ENCODE data around the gene GNAT1.

GNAT1 gene

DNA sequence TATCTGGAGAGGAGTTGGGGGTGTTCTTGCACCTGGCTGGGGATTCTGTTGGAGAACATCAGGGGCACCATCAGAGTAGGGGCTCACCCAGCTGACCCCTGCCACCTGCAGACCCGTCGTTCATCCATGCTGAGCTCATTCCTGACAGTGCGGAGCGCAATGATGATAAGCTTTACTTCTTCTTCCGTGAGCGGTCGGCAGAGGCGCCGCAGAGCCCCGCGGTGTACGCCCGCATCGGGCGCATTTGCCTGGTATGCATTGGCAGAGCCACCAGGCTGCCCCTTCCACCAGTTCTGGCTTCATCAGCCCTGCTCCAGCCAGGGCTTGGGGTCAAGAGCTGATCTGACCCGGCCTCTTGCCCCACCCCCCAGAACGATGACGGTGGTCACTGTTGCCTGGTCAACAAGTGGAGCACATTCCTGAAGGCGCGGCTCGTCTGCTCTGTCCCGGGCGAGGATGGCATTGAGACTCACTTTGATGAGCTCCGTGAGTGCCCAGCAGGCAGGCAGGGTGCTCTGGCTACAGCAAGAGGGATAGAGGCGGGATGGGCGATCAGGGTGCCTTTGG lies 8.8 kb upstream of the GNAT1 start:
- DNase-seq: no peak

DNA sequence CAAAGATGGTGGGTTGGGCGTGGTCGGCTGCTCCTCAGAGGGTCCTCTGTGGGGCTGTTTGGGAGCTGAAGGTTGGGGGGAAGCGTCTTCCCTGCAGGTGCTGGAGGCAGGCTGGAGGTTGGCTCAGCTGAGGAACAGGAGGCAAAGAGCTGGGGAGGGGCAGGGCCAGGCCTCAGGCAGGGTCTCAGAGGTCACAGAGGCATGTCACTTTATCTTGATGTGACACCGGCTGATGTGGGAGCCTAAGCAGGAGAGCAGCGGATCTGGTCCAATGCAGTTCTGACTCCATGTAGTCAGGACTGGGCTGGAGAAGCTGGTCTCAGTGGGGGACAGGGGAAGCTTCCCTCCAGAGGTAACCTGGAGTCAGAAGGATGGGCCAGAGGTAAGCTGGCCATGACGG lies 7.7 kb upstream of the GNAT1 start:
- DNase-seq: no peak

DNA sequence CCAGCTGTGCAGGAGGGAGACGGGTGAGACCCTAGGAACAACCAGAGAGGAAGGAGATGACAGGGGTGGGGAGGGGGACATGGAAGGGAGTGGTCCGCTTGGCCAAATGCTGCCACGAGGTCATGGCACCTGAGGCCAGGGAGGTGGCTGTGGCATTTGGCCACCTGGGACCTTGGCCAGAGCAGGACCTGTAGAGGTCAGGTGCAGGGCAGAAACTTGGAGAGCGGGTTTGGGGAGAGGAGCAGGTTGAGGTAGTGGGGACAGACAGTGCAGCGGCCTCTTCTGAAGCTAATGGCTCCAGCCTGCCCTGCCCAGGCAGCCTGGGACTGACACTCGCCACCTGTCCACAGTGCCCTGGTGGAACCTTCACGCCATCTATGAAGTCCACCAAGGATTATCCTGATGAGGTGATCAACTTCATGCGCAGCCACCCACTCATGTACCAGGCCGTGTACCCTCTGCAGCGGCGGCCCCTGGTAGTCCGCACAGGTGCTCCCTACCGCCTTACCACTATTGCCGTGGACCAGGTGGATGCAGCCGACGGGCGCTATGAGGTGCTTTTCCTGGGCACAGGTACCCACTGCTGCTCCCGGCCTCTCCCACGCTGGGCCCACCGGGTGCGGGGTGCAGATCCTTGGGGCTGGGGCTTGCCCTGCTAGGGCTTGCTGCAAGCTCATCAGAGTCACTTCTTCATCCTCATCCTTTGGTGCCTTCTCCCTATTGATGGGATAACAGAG lies 7.0 kb upstream of the GNAT1 start:
- DNase-seq: no peak

DNA sequence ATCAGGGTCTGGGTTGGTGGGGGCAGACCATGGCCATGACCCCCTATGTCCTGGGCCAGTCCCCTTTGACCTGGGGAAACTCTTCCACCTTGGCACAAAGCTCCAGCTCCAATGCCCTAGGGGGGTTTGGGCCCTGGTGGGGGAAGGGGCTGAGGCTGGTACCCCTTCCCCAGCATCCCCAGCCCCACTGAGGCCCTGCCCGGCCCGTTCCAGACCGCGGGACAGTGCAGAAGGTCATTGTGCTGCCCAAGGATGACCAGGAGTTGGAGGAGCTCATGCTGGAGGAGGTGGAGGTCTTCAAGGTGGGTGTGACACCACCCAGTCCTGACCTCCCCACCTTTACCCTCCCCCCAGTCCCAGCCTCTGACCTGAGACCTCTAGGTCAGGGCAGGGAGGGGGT lies 6.2 kb upstream of the GNAT1 start:
- DNase-seq: no peak

DNA sequence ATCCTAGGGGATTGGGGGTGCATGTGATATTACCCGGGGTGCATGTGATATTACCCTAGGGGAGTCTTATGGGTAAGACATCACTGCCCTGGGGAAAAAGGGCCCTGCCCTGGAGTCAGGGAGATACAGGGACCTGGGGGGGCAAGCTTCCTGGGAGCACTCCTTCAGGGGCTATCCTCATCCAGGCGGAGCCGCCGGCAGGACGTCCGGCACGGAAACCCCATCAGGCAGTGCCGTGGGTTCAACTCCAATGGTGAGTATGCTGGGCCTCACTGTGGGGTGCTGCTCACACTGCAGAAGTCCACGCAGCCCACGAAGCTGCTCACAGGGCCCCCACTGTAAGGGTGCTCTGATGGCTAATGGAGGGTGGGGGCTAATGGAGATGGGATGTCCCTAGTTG lies 5.3 kb upstream of the GNAT1 start:
- no peak for DNase-seq

DNA sequence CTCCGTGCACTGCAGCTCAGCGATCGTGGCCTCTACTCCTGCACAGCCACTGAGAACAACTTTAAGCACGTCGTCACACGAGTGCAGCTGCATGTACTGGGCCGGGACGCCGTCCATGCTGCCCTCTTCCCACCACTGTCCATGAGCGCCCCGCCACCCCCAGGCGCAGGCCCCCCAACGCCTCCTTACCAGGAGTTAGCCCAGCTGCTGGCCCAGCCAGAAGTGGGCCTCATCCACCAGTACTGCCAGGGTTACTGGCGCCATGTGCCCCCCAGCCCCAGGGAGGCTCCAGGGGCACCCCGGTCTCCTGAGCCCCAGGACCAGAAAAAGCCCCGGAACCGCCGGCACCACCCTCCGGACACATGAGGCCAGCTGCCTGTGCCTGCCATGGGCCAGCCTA lies 3.7 kb upstream of the GNAT1 start:
- no peak for DNase-seq

DNA sequence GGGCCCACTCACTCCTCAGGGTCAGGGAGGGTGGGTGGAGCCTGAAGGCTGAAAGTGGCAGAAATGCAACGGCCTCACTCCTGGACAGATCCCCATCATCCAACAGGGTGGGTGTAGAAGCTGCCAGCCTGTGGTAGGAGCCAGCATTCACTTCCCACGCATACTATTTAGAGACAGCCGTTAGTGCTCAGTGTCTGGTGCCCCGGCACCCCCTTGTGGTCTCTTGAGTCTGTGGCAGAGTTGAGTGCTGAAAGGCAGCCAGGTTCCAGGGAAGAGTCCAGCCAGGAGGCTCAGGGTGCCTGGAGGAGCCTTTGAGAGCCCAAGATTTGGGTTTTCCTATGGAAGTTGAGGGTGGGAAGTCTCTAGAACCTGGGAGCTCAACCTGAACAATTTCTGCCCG lies 2.1 kb upstream of the GNAT1 start:
- peak; percentile 43 for DNase-seq

DNA sequence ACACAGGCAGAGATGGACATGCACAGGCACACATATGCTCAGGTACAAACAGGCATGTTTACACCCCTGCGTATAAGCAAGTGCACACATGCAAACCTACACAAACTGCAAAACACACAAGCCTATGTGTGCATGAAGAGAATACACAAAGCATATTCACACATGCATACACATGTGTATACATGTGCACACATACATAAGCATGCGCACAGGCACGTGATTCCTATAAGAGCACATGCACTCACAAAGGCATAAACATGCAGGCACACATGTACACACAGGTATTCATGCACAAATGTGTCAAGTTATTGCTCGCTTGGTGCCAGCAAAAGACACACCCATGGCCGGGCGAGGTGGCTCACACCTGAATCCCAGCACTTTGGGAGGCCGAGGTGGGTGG lies 1.4 kb upstream of the GNAT1 start:
- DNase-seq: no peak

DNA sequence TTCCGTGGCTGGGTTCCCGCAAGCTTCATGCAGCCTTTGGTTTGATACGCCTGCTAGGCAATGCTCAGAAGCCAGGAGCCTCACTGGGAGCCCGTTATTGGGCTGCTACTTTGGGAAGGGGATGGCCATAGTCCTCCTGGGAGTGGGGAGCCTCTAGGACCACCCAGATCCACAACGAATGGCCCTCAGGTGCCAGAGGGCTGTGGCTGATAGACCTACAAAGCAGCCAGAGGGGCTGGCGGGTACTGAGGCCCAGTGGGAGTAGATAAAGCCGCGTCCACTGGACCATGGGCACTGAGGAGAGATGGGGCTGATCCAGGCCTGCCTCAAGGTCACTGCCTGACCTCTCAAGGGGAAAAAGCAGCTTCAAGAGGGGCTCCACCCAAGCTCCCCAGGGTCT lies 714 bp downstream of the GNAT1 start:
- no peak for DNase-seq

DNA sequence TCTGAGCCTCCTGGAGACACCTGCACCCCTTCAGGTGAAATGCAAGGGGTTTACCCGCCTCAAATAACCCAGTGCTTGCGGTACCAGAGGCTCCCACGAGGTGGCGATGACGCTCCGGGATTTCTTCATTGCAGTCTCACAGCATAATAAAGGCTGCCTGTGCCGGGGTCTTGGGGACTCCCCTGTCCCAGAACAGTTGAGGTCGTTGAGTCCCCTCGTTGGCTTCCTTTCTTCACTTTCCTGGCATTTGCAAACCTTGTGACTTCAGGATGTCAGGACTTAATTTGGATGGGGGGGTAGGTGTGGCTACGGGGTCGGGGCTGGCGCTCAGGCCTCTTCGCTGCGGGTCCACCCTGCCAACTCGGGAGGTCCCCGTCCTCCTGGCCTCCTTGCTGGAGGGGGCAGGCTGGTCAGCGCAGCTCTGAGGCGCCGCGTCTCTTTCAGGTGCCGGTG lies 1.3 kb downstream of the GNAT1 start:
- DNase-seq: no peak

DNA sequence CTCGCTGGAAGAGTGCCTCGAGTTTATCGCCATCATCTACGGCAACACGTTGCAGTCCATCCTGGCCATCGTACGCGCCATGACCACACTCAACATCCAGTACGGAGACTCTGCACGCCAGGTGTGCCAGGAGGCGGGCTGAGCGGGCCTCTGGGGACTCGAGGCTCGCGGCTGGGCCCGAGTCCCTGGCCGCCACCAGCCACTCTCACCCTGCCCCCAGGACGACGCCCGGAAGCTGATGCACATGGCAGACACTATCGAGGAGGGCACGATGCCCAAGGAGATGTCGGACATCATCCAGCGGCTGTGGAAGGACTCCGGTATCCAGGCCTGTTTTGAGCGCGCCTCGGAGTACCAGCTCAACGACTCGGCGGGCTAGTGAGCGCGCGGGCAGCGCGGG lies 1.9 kb downstream of the GNAT1 start:
- no peak for DNase-seq

DNA sequence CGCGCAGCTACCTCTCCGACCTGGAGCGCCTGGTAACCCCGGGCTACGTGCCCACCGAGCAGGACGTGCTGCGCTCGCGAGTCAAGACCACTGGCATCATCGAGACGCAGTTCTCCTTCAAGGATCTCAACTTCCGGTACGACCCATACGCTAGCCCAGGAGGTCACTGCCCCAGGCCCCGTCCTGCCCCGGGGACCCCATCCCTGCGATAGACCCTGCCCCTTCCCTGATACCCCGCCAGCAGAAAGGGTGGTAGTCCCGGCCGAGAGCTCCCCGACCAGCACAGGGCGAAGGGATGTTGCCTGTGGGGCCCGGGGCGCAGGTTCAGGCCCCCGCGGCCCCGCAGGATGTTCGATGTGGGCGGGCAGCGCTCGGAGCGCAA lies 2.3 kb downstream of the GNAT1 start:
- DNase-seq: no peak

DNA sequence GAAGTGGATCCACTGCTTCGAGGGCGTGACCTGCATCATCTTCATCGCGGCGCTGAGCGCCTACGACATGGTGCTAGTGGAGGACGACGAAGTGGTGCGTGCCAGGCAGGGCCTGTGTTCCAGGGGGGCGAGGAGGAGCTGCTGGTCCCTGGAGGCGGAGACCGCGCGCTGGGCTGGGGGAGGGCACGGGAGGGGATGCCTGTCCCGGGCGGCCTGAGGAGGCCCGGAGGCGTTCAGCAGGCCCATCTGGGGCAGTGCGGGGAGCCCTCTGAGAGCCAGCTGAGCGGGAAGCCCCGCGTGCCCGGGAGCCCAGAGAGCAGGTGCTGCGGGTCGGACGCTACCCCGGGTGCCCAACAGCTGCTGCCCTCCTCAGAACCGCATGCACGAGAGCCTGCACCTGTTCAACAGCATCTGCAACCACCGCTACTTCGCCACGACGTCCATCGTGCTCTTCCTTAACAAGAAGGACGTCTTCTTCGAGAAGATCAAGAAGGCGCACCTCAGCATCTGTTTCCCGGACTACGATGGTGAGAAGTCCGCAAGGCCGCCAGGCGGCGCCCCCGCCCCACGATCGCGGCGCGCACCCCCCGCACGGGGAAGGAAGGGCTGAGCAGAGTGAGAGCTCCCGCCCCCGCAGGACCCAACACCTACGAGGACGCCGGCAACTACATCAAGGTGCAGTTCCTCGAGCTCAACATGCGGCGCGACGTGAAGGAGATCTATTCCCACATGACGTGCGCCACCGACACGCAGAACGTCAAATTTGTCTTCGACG lies 2.9 kb downstream of the GNAT1 start:
- DNase-seq: no peak

DNA sequence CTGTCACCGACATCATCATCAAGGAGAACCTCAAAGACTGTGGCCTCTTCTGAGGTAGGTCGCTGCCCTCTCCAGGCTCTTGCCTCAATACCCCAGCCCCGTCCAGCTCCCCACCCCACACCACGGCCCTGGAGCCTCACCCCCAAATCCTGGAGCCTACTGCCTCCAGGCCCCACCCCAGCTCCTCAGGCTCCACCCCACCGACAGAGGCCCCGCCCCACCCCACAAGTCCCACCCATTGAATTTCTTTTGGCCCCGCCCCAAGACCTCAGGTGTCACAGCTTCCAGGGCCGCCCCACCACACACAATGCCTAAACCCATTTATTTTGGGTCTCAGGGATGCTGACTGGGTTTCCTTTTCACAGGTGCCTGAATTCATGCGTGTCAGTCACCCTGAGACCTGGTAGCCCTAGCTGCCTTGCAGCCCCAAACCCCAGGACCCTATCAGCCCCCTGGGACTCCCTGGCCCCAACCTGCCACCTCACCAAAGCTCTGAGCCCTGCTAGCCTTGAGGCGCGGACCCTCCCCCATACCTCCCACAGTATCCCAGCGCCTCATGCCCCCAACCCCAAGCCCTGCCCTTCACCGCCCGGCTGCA lies 3.6 kb downstream of the GNAT1 start:
- DNase-seq: no peak

DNA sequence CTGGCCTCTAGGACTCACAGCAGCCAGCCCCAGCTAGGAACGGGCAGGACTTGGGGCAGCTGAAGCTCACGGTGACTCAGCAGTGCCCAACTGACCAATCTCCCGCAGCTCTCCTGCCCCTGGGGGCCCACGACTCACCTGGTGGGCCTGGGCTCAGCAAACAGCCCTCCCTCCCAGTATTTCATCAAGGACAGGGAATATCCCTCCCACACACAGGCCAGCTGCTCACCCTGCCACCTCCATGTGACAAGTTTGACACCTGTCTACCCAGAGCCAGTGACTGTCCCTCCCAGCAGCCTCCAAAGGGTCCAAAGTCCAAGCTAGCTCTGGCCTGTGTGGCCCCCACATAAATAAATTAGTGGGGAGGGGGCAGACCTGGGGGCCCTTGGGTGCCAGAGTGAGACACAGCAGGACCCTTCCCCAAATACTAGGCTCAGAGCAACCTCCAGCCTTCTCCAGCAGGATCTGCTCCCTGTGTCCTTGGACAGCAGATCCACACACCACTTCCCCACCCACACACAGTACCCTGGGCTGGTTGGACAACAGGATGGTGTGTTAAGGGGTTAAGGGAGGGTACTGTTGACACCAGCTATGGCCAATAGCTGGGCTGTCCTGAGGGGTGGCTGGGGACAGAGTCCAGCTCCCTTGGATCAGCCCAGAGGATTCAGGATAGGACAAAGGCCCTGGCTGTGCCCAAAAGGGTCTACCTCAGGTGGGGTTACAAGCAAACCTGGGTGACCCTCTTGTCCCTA lies 4.3 kb downstream of the GNAT1 start:
- no peak for DNase-seq

DNA sequence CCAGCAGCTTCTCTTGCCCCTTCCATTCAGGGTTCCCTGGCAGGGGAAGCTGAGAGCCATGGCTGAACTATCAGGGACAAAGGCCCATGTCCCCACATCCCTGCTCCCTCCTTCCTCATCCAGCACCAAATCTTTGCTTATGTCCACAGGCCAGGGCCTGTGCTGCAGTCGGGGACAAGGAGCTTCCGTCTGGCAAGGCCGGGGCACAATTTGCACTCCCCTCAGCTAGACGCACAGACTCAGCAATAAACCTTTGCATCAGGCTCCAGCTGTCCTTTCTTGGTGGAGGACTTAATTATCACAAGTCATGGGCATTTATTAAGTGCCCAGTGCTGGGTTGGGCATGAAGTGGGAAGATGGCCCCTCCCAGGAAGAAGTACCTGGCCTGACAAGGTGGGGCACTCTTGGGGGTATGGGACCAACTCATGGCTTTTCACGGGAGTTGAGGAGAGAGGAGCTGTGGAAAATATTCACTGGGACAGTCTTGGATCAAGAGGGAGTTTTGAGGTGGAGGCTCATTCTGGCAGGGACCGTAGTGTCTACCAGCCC lies 4.9 kb downstream of the GNAT1 start:
- DNase-seq: no peak

DNA sequence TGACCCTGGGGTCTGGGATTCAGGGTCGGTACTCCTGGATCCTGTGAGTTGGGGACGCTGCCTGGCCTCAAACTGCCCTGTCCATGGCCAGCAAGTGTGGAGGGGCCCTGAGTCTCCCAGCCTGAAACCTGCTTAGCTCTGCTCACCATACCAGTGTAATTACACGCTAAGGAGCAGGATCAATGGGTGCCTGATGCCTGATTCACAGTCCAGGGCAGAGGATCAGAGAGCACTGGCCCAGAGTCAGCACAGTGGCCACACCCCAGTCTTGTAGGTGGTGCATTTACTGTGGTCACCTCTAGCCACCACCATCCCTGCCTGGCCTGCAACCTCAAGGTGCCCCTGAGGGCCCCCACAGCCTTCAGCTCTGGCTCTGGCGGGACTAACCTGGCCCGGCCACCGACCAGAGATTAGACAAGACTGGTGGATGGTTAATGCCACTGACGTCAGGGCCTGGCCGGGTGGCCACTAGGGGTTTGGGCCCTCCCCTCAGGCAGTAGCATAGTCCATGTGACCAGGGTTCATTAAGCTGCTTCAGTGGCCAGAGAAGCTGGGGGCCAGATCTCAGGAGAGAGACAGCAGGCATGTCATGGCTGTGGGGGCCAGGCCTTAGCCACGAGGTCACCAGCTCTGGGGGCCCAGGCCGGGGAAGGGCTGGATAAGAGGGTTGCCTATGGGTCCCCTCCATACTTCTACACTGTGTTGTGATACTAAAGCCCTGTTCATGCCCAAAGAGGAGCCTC lies 10.3 kb downstream of the GNAT1 start:
- no peak for DNase-seq

DNA sequence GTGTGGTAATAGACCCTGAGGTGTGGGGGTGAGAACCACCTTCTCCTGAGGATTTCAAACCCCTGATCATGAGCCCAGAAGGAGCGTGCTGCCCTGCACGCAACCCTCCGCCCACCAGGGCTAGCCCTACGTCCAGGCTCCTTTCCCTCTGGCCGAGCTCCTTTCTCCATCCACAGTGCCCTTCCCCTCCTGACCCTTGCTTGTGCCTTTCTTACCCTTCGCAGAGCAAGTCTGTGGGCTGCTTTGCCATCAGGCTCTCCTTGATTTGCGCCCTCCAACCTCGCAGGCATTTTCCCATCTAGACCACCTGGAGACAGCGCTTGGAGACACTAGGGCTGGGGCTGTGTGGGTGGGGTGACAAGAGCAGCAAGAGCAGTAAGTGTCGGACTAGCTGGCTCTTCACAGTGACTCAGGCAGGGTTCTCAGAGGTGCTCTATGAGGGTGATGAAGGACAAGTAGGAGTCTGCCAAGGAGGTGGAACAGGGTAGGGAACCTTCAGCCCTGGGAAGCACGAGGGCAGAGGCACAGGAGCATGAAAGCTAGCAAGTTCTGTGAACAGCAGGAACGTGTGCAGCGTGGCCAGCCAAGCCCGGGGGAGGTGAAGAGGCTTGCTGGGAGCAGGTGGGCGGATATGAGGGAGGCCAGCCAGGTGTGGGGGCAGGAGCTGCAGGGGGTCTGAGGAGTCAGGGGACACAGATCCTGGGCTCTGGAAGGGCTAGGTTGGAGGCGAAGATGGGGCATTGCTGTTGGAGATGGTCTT lies 11.1 kb downstream of the GNAT1 start:
- no peak for DNase-seq

DNA sequence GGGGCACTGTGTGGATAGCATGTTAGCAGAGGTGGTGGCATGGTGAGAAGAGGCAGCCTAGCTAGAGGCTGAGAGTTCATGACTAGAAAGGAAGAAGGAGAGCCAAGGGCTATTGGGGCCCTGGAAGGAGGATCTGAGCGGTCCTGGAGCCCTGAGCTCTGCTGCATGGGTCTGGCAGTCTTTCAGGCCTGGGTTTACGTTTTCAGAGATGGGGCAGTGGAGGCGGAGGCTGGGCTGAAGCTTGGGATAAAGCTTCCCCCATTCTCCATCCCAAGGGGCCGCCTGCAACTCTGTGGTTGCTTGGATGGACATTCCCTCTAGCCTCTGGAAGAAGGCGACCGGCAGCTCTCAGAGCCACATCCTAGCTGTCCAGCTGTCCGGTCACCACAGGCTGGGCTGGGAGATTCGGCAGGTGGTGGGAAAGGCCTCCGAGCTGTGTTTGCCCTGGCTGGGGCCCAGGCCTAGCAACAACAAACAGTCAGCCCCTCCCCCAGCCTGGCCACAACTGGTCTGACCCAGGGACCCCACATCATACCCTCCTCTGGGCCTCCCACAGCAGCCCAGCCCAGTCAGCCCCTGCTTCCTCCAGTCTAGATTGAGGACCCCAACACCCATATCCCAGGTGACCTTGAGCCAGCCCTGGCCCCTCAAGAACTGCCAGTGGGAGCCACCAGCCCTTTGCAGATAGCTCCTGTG lies 11.9 kb downstream of the GNAT1 start:
- DNase-seq: no peak

Measured in NCI-H2171 (cell line).